Measurements from ENCODE around the gene KMT2B.

Gene KMT2B

GRCh38 chr19:35776102-35776788 lies 58.4 kb downstream of the KMT2B start:
- Histone ChIP-seq H3K4me2 (ENCODE audit: low read depth, low read length, poor library complexity, severe bottlenecking) (peak overlapping the region; percentile 95), H3K27me3 (ENCODE audit: insufficient read depth, low read length, poor library complexity, severe bottlenecking) (no peaks in the 10 kb centered on the region), H3K4me3 (ENCODE audit: low read length, poor library complexity, severe bottlenecking) (peak overlapping the region; percentile 96), H3K9me3 (ENCODE audit: insufficient read depth, low read depth, low read length) (no peaks in the 10 kb centered on the region), H3K36me3 (ENCODE audit: insufficient read depth, low read length) (peaks cover 11% of the 10 kb centered on the region; the same call in 1 of the 2 replicates), H3K9me2 (replicated peaks; ENCODE audit: low read depth, low read length) (no peaks in the 10 kb centered on the region), H3K79me2 (ENCODE audit: insufficient read depth, low read length) (peaks cover 39% of the 10 kb centered on the region), H3F3A (ENCODE audit: low read depth) (no peaks in the 10 kb centered on the region), H4K20me1 (ENCODE audit: insufficient read depth, low read length, poor library complexity, severe bottlenecking) (peaks cover 11% of the 10 kb centered on the region), H3K4me1 (ENCODE audit: insufficient read depth, low read length, poor library complexity, severe bottlenecking) (peaks cover 28% of the 10 kb centered on the region), H2AFZ (ENCODE audit: low read length) (peak overlapping the region; percentile 82), H3K9ac (ENCODE audit: low read depth, low read length, poor library complexity, severe bottlenecking) (peak overlapping the region; percentile 85)
- TF ChIP-seq CTCF (conservative IDR thresholded peaks at IDR 0.05; ENCODE audit: low read length): no peak
- TF ChIP-seq EZH2phosphoT487 (IDR thresholded peaks at IDR 0.05; ENCODE audit: borderline replicate concordance): no peak

GRCh38 chr19:35777086-35777841 lies 59.5 kb downstream of the KMT2B start:
- Histone ChIP-seq H3K9me2 (replicated peaks; ENCODE audit: low read depth, low read length) (no peaks in the 10 kb centered on the region), H3K4me3 (ENCODE audit: low read length, poor library complexity, severe bottlenecking) (peak overlapping the region; percentile 96), H4K20me1 (ENCODE audit: insufficient read depth, low read length, poor library complexity, severe bottlenecking) (peaks cover 11% of the 10 kb centered on the region), H2AFZ (ENCODE audit: low read length) (no peak overlapping the region), H3K4me2 (ENCODE audit: low read depth, low read length, poor library complexity, severe bottlenecking) (peak overlapping the region; percentile 95), H3K36me3 (ENCODE audit: insufficient read depth, low read length) (peaks cover 16% of the 10 kb centered on the region; the same call in 1 of the 2 replicates), H3K9me3 (ENCODE audit: insufficient read depth, low read depth, low read length) (no peaks in the 10 kb centered on the region), H3K4me1 (ENCODE audit: insufficient read depth, low read length, poor library complexity, severe bottlenecking) (peaks cover 28% of the 10 kb centered on the region), H3K27me3 (ENCODE audit: insufficient read depth, low read length, poor library complexity, severe bottlenecking) (no peaks in the 10 kb centered on the region), H3K79me2 (ENCODE audit: insufficient read depth, low read length) (peaks cover 39% of the 10 kb centered on the region), H3K9ac (ENCODE audit: low read depth, low read length, poor library complexity, severe bottlenecking) (peak overlapping the region; percentile 85), H3F3A (ENCODE audit: low read depth) (no peaks in the 10 kb centered on the region)
- TF ChIP-seq CTCF (conservative IDR thresholded peaks at IDR 0.05; ENCODE audit: low read length) (no peak), EZH2phosphoT487 (IDR thresholded peaks at IDR 0.05; ENCODE audit: borderline replicate concordance) (no peak)

DNA sequence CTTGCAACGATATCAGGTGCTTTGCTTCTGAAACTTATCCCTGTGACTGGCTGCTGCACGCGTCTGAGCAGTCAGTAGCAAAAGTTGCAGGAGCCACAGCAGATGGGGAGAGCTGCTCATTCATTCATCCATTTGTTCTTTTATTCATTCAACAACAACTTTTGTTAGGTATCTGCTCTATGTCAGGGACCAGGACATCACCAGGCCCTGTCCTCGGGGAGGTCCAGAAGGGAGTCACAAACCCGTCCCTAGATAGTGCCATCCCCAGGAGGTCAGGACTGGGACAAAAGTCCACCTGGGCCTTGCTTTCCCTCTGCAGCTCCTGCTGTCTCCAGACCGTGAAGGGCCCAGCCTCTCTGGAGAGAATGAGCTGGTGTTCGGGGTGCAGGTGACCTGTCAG lies 60.2 kb downstream of the KMT2B start:
- Histone ChIP-seq H3K27me3 (ENCODE audit: insufficient read depth, low read length, poor library complexity, severe bottlenecking) (no peaks in the 10 kb centered on the region), H3K9ac (ENCODE audit: low read depth, low read length, poor library complexity, severe bottlenecking) (peak overlapping the region; percentile 85), H3K9me2 (replicated peaks; ENCODE audit: low read depth, low read length) (no peaks in the 10 kb centered on the region), H3K4me3 (ENCODE audit: low read length, poor library complexity, severe bottlenecking) (peak overlapping the region; percentile 96), H3K4me1 (ENCODE audit: insufficient read depth, low read length, poor library complexity, severe bottlenecking) (peaks cover 28% of the 10 kb centered on the region), H3K79me2 (ENCODE audit: insufficient read depth, low read length) (peaks cover 39% of the 10 kb centered on the region), H2AFZ (ENCODE audit: low read length) (no peak overlapping the region), H3K36me3 (ENCODE audit: insufficient read depth, low read length) (peaks cover 22% of the 10 kb centered on the region; the same call in 1 of the 2 replicates), H3K9me3 (ENCODE audit: insufficient read depth, low read depth, low read length) (no peaks in the 10 kb centered on the region), H4K20me1 (ENCODE audit: insufficient read depth, low read length, poor library complexity, severe bottlenecking) (peaks cover 11% of the 10 kb centered on the region), H3F3A (ENCODE audit: low read depth) (no peaks in the 10 kb centered on the region), H3K4me2 (ENCODE audit: low read depth, low read length, poor library complexity, severe bottlenecking) (peak overlapping the region; percentile 95)
- no peak for TF ChIP-seq EZH2phosphoT487 (IDR thresholded peaks at IDR 0.05; ENCODE audit: borderline replicate concordance)
- TF ChIP-seq CTCF (conservative IDR thresholded peaks at IDR 0.05; ENCODE audit: low read length): no peak

Data from Loucy (cell line).